Inflammatory macrophage (primary cell): ENCODE measurements around the gene VRK3.
A peak's percentile ranks its signal among the peaks of the same experiment; 100 is the strongest.

ENCODE experiments used
- DNase-seq, 2 donors: peaks; one replicate each; pipeline ENCODE4 v3.0.0-alpha.2; 2020 to 2022

The VRK3 gene

GRCh38 chr19:49954092-49954829 lies 70.9 kb downstream of the VRK3 start:
- DNase-seq = peak; percentile 46 to 68

GRCh38 chr19:49953416-49953815 lies 71.8 kb downstream of the VRK3 start:
- DNase-seq = peak; percentile 63 to 75

DNA sequence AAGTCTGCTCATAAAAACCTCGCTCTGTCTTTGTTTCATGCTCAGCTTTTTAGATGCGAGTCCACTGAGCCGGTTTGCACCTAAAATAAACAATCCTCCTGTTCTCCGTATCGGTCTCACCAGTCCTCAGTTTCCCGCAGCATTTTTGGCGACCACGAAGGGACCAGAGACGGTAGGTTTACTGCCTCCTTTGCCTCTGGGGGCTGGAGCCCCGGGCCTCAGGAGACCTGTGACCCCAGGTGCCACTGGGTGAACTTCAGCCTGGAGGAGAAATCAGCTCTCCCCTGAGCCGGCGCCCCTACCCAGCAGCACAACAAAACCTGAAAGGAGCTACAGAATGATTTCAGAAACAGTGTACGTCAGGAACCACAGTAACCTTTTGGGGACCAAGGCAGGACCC lies 72.3 kb downstream of the VRK3 start:
- no peak for DNase-seq

- no peak for DNase-seq
These were observed 72.7 kb downstream of the VRK3 start for GRCh38 chr19:49952479-49952836.

DNA sequence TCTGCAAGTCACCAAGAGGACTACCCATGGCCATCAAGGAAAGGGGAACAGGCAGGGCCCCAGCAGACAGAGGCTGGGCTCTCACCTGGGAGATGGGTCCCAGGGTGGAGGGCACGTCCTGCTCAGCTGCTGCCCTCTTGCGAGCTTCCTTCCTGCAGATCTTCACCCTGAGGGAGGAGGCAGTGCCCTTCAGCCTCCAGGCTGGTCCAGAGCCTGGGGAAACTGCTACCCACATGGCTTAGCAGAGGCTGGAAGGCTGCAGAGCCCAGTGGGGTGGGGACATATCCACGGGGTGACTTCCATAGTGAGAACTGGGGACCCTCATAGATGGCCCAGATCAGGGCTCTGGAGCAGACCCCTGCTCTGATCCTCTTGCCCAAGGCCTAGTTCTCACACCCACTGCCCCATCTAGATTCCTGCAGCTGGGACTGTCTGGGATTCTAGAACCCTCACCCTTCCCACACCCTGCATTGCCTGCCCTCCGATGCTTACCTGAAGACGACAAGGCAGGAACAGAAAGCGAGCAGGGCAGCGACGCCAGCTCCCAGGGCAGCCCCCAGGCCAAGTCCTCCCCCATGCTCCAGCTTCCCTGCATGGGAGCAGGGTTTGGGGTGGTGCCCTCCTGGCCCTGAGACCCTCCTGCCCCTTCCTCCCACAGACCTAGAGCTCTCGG lies 73.2 kb downstream of the VRK3 start:
- DNase-seq = no peak

- DNase-seq = no peak
These were observed 74.1 kb downstream of the VRK3 start for GRCh38 chr19:49950956-49951526.

DNA sequence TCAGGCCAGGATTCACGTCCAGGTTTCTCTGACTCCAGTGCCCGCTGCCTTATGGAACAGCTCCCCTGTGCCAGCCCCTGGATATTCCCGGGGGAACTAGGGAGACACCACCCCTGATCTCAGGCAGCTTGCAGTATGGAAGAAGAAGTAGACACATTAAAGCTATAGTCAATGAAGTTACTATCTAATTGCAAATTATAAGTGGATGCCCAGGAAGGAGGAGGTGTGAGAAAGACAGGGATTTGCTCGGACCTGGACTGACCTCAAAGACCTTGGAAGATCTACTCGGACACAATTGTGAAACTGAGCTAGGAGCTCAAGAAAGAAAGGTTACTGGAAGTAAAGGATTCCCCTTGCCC lies 74.6 kb downstream of the VRK3 start:
- DNase-seq = no peak

- no peak for DNase-seq
These were observed 75.2 kb downstream of the VRK3 start for GRCh38 chr19:49949742-49950589.

DNA sequence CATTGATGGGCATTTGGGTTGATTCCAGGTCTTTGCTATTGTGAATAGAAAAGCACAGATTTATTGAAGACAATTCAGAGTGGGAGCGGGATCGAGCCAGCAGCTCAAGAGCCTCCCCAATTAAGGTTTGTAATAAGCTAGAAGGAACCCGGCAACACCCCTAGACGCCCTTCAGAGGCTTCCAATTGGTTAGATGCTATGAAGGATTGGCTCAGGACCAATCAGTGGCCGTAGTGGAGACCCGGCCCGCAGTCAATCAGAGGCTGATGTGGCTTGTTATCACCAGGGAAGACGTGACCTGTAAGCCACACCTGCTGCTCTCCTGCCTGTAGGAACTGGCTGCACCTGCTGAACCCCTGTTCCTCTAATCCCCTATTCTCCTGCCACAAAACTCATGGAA lies 78.8 kb downstream of the VRK3 start:
- no peak for DNase-seq

DNA sequence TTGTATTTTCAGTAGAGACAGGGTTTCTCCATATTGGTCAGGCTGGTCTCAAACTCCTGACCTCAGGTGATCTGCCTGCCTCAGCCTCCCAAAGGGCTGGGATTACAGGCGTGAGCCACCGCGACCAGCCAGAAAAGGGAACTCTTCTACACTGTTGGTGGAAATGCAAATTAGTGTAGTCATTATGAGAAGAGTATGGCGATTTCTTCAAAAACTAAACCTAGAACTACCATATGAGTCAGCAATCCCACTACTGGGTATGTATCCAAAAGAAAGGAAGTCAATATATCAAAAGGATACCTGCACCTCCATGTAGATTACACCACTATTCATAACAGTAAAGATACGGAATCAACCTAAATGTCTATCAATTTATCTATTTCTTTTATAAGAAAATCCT lies 80.6 kb downstream of the VRK3 start:
- DNase-seq = peak; percentile 50 to 77

GRCh38 chr19:49940482-49940791 lies 84.7 kb downstream of the VRK3 start:
- no peak for DNase-seq

GRCh38 chr19:49939721-49940481 lies 85.3 kb downstream of the VRK3 start:
- DNase-seq = no peak

DNA sequence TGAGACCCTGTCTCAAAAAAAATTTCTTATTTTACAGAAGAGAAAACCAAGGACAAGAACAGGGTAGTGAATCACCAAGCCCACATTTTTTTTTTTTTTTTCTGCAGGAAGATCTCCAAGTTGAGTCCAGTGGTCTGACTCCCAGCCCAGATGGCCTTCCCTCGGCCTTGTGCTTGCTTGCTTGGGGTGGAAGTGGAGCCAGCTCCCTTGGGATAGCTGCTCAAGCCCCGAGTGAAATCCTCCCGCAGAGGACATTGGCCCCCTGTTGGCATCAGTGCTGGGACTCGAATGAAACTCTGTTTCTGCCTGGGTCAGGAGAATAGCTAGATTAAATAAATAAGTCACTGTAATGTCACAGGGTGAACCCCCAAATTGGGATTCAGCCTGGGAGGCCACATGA lies 86.5 kb downstream of the VRK3 start:
- no peak for DNase-seq

DNA sequence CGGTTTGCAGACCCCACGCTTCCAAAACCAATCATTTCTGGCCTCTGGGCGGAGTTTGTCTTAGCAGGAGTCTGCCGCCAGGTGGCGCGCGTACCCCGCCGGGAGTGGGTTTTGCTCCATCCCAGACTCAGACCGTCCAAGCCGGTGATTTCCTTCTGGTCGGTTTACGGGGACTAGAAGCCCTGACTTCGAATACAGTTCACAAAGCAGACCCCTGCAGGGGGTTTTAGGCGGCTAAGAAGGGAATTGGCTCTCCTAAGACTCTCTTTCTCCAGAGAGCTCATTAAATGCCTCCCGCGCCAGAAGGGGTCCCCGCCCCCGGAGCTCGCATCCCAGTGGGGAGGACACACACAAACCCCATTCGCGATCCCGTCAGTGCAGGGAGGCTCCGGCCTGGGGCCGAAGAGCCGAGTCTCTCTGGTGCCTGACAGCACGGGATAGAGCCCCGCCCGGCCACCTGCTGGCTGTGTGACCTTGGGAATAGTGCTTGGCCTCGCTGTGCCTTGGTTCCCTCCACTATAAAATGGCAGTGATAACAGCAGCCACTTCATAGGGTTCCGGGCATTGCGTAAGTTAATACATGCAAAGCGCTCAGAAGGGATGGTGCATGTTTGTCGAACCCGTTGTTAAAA lies 87.3 kb downstream of the VRK3 start:
- DNase-seq = peak; percentile 75 to 80

- no peak for DNase-seq
These were observed 88.6 kb downstream of the VRK3 start for GRCh38 chr19:49936549-49936948.

DNA sequence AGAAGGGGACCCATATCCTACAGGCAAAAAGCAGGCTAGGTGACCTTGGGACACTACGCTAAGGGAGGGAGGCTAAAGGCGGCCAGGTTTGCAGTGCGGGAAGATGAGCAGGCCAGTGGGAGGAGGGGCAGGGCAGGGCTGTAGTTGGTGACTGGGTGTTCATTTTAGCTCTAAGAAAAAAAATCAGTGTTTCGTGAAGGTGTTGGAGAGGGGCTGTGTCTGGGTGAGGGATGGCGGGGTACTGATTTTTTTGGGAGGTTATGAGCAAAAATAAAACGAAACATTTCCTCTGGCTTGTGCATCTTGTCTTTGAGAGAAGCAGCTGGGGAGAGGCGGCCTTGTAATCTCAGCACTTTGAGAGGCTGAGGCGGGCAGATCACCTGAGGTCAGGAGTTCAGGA lies 91.5 kb downstream of the VRK3 start:
- no peak for DNase-seq

DNA sequence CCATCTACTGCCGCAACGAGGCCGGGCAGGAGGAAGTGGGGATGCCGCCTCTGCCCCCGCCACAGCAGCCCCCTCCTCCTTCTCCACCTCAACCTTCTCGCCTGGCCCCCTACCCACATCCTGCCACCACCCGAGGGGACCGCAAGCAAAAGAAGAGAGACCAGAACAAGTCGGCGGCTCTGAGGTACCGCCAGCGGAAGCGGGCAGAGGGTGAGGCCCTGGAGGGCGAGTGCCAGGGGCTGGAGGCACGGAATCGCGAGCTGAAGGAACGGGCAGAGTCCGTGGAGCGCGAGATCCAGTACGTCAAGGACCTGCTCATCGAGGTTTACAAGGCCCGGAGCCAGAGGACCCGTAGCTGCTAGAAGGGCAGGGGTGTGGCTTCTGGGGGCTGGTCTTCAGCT lies 92.4 kb downstream of the VRK3 start:
- no peak for DNase-seq

DNA sequence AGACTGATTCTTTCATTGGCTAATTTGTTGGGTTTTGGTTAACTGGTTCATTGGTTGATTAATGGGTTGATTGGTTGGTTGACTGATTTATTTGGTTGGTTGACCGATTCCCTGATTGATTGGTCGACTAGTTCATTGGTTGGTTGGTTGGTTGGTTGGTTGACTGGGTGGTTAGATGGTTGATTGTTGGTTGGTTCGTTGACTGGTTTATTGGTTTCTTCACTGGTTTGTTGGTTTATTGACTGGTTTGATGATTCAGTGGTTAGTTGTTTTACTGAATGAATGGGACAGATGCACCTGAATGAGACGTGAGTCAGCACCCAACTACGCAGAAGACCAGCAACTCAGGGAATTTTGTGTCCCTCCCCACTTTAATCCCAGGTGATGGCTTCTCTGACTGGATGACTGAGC lies 93.1 kb downstream of the VRK3 start:
- no peak for DNase-seq

DNA sequence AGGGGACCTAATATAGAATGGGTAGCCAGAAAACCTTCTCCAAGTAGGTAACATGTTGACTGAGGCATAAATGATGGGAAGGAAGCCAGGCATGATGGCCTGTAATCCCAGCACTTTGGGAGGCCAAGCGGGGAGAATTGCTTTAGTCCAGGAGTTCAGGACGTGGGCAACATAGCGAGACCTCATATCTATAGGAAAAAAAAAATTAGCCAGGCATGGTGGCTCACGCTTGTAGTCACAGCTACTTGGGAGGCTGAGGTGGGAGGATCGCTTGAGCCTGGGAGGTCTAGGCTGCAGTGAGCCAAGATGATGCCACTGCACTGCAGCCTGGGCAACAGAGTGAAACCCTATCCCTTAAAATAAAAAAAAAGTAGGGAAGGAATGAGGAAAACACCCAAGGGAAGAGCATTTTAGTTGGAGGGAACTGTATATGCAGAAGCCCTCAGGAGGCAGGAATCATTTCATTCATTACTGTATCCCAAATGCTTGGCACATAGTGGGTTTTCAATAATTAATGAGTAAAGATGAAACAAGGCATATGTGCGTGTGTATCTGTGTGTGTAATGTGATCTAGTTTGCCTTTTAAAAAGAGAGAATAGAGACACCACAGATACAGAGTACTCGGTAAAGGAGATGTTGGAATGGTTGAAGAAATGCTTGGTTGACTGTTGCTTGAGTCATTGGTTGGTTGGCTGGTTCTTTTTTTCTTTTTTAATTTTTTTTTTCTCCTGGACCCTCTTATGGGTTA lies 93.7 kb downstream of the VRK3 start:
- no peak for DNase-seq

DNA sequence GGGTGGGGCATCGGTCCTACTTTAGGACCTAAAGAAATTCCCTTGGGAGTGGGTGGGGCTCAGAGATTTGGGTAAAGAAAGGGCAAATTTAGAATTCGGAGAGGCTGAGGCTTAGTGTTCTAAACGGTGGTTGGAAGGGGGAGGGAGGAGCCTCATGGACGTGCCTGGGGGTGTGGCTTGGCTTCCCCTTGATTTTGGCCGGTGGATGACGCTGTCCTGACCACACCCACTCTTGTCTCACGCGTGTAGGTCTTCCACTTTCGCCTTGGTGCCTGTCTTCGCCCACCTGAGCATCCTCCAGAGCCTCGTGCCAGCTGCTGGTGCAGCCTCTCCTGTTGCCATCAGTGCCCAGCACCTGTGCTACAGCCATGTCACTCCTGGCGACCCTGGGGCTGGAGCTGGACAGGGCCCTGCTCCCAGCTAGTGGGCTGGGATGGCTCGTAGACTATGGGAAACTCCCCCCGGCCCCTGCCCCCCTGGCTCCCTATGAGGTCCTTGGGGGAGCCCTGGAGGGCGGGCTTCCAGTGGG lies 94.6 kb downstream of the VRK3 start:
- DNase-seq = no peak
